WTC11 (cell line): ENCODE results near the gene KRT8.

Source experiments
- CTCF ChIP-seq: fragments of 200-600 bp; IDR thresholded peaks from 2 replicates; pipeline ENCODE4 v1.8.0; 2022; ENCODE audit warnings: antibody characterized with exemption
- MAX ChIP-seq: sonication (generic); formaldehyde crosslinking; IDR thresholded peaks from 2 replicates; pipeline ENCODE4 v1.8.0; 2022; ENCODE audit warnings: mild to moderate bottlenecking, missing genetic modification reagents
- ZNF671 ChIP-seq: fragments of 250-450 bp; sonication (Bioruptor Pico); IDR thresholded peaks from 2 replicates; pipeline ENCODE4 v1.8.0; 2021; ENCODE audit warnings: mild to moderate bottlenecking

GRCh38 chr12:52942901-52943181, 38.0 kb upstream of the KRT8 start:
- TF ChIP-seq CTCF (no peak), MAX (CRISPR knock-in tag) (no peak), ZNF671 (CRISPR knock-in tag) (no peak)
